SJSA1 (cell line): ENCODE results near the gene KCNS3. TPM values are rescaled to one million over a fixed set of nuclear protein-coding genes. Genes with fewer than 3 reads are reported as not detected.

Experiments
- DNase-seq, 2 experiments: peaks; one replicate each; pipeline ENCODE4 v3.0.0-alpha.2; 2015 to 2020; ENCODE audit warnings: low spot score in 2 of 2, low read depth in 1 of 2
- H3K27ac ChIP-seq: fragments of 250-450 bp; sonication (Bioruptor Pico); 2 replicates; pipeline ENCODE4 v1.5.1; 2020; ENCODE audit warnings: mild to moderate bottlenecking, moderate library complexity
- H3K27me3 ChIP-seq: fragments of 250-450 bp; sonication (Bioruptor Pico); replicated peaks from 2 replicates; pipeline ENCODE4 v1.5.1; 2020; ENCODE audit warnings: mild to moderate bottlenecking, moderate library complexity
- H3K36me3 ChIP-seq: fragments of 250-450 bp; sonication (Bioruptor Pico); 2 replicates; pipeline ENCODE4 v1.5.1; 2020; ENCODE audit warnings: mild to moderate bottlenecking
- H3K4me1 ChIP-seq: fragments of 250-450 bp; sonication (Bioruptor Pico); replicated peaks from 2 replicates; pipeline ENCODE4 v1.6.1; 2021; ENCODE audit warnings: mild to moderate bottlenecking
- H3K4me3 ChIP-seq: fragments of 250-450 bp; sonication (Bioruptor Pico); 2 replicates; pipeline ENCODE4 v1.5.1; 2020; ENCODE audit warnings: mild to moderate bottlenecking
- H3K9me3 ChIP-seq: fragments of 250-450 bp; sonication (Bioruptor Pico); replicated peaks from 2 replicates; pipeline ENCODE4 v1.5.1; 2020; ENCODE audit warnings: mild to moderate bottlenecking
- total RNA-seq: library from RNA; depleted of rRNA; stranded (reverse); fragments of >200 nt; shearing (Covaris generic); gene quantifications from 2 replicates; pipeline ENCODE4 v1.2.3, GENCODE V29; 2014; rRNA removed

The KCNS3 gene
- total RNA-seq, 1 experiment from 2014 or later = 35.6 TPM

DNA sequence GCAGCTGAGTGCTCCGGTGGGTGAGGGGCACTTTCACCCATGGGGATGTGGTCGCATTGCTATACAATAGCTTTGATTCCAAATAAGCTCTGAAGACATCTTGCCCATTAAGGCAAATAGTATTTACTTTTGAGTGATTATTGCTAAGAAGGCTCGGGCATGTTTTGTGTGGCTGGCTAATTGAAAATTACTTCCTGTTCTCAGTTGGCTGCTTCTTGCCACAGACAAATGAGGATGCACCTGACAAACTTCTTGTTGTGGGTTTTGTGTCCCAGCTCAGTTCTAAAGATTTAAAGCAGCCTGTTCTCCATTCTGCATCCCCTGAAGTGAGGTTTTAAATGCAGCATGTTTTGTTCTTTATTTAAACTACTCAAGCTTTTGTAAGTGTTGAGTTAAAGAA lies 88.3 kb downstream of the KCNS3 start:
- no peaks in the 10 kb centered on the region; the same call in 1 of the 2 replicates for H3K4me1 ChIP-seq
- DNase-seq = no peak
- no peak overlapping the region for H3K4me3 ChIP-seq
- H3K27ac ChIP-seq = no peak overlapping the region
- H3K27me3 ChIP-seq = no peaks in the 10 kb centered on the region
- no peaks in the 10 kb centered on the region for H3K36me3 ChIP-seq
- H3K9me3 ChIP-seq = no peaks in the 10 kb centered on the region

DNA sequence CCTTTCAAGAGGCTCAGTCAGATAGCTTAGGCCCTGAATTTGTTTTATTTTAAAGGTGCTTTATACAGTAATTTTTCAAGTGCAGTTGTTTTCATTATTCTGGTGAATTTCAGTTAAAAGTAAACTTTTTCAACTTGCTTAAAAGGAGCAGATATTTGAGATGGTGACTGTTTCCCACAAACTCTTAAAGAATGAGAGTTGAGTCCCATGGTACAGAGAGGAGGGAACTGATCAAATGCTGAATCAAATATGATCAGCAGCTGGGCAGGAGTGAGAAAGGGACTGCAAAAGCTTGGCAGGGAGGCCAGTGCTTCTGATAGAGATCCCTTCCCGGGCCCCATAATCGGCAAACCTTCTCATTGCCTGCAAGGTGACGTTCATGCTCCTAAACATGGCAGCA lies 91.2 kb downstream of the KCNS3 start:
- H3K36me3 ChIP-seq = no peaks in the 10 kb centered on the region
- H3K9me3 ChIP-seq = no peaks in the 10 kb centered on the region
- DNase-seq = no peak
- H3K27me3 ChIP-seq = no peaks in the 10 kb centered on the region
- no peak overlapping the region for H3K27ac ChIP-seq
- H3K4me3 ChIP-seq = no peak overlapping the region
- H3K4me1 ChIP-seq = no peaks in the 10 kb centered on the region

DNA sequence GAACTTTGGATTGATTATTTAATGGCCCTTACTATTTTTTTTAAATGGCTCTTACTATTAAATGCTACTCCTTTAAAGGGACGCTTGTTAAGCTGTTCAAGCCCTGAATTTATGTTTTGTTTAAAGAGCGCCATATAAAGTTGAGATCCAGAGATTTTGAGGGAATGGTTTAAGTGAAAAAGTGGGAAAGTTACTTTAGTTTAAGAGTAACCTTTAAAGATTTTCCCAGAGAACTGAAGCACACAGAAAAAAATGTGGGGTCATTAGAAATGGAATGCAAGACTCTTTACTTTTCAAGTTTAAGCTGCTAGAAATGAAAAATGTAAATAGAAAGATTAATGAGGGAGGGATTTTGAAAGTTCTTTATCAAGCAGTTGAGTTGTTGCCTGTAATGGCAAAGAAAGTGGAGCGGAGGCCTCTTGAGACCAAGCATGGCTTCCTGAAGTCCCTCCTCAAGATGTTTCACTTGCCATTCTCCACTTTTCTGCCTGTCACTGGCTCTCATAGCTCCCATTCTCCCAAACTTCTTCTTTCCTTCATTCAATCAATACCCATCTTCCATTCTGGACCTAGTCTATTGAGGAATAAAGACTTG lies 93.2 kb downstream of the KCNS3 start:
- H3K4me1 ChIP-seq = peaks cover 6% of the 10 kb centered on the region
- H3K27ac ChIP-seq = no peak overlapping the region
- no peaks in the 10 kb centered on the region for H3K27me3 ChIP-seq
- H3K4me3 ChIP-seq = no peak overlapping the region
- H3K9me3 ChIP-seq = no peaks in the 10 kb centered on the region
- no peak for DNase-seq
- no peaks in the 10 kb centered on the region for H3K36me3 ChIP-seq

DNA sequence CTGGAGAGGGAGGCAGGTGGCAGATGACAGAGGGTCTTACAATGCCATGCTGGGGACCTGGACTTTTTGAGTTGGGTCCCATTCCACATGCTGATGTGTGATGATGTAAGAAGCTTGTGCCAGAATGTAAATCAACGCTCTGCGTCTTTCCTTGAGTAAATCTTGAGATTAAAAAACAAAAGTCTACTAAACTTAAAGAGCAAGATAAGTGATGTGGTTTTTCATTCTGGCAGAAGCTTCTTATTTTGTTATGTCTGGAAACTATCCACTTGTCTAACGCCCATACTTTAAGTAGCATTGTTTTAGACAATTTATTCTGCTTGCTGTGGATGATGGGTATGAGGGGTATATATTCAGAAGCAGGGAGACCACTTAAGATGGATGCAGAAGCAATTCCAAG lies 94.5 kb downstream of the KCNS3 start:
- Histone ChIP-seq H3K4me3 (no peak overlapping the region), H3K27me3 (no peaks in the 10 kb centered on the region), H3K4me1 (peaks cover 17% of the 10 kb centered on the region), H3K36me3 (no peaks in the 10 kb centered on the region), H3K9me3 (no peaks in the 10 kb centered on the region), H3K27ac (no peak overlapping the region)
- DNase-seq = no peak

DNA sequence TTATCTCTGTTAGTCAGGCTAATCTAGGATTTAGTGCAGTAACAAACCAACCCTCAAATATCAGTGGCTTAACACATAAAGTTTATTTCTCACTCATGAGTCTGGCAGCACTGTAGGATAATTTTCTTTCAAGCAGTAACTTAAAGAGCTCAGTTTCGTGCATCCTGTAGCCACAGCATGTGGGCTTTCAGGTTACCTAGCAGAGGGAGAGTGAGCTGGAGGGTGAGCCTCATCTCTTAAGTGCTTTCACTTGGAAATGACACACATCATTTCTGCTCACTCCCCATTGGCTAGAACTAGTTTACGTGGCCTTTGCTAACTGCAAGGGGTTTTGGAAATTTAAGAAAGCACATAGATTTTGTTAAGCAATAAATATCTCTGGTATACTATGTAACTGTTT lies 96.9 kb downstream of the KCNS3 start:
- Histone ChIP-seq H3K27ac (no peak overlapping the region), H3K4me1 (peaks cover 41% of the 10 kb centered on the region), H3K36me3 (no peaks in the 10 kb centered on the region), H3K4me3 (no peak overlapping the region), H3K9me3 (no peaks in the 10 kb centered on the region), H3K27me3 (no peaks in the 10 kb centered on the region)
- no peak for DNase-seq

DNA sequence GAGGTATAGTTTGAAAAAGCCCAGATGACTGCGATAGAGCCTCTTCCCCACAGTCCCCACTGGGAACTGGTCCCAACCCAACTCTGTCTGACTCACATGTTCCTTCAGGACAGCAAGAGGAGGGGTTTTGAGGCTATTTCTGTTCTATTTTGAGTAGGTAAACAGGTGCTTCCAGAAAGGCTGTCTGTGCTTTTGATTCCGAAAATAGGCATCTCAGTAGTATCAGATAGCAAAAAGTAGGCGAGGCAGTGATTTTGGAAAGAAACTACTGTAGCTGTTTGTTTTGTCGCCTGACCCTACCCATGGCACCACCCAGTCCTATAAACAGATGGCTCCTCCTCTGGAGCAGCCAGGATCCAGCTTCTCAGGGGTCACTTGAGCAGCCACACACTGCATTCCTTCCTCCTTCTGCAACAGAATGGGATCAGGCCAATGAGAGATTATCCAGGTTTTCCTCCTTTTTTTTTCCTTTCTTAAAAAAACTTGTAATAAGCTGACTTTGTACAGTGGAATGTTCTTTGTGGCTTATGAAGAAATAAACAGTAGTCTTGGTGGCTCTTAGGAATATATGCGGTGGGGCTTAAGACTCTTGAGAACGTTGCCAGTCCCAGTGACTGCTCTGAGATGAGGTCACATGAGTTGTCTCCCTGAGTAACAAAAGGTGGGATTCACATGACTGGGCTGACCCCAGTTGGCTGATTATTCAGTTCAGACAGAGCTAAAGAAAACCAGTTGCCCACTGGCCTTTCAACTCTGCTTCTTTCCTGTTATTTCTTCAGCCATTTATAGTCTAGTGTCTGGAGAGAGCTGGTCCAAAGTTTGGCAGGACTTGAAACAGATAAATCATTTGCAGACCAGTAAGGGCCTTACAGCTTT lies 98.6 kb downstream of the KCNS3 start:
- Histone ChIP-seq H3K4me1 (peaks cover 41% of the 10 kb centered on the region), H3K27me3 (no peaks in the 10 kb centered on the region), H3K27ac (peak overlapping the region; percentile 95), H3K36me3 (no peaks in the 10 kb centered on the region), H3K4me3 (no peak overlapping the region), H3K9me3 (no peaks in the 10 kb centered on the region)
- DNase-seq = peak; percentile 92 to 98

DNA sequence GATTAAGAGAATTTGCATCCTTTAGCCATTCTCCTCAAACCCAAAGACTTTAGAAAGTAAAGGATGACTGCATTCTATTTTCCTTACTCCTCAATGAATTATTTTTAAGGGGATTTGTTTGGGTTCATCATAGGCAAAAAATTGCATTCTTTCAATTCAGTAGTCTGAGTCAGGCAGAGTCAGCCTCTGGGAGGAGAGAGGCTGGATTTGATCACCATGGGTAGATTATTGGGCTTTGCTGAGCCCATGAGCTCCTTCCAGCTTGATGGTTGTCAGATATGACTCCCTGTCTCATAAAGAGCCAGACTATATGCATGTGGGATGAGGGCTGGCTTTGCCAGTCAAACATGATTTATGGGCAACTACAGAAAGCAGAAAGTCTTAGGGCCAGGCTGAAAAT lies 101.2 kb downstream of the KCNS3 start:
- DNase-seq = peak in 1 of 2 experiments; percentile 58
- no peaks in the 10 kb centered on the region for H3K9me3 ChIP-seq
- H3K27ac ChIP-seq = peak overlapping the region; percentile 28; the same call in 1 of the 2 replicates
- H3K4me1 ChIP-seq = peaks cover 41% of the 10 kb centered on the region
- no peak overlapping the region for H3K4me3 ChIP-seq
- H3K27me3 ChIP-seq = no peaks in the 10 kb centered on the region
- no peaks in the 10 kb centered on the region for H3K36me3 ChIP-seq

DNA sequence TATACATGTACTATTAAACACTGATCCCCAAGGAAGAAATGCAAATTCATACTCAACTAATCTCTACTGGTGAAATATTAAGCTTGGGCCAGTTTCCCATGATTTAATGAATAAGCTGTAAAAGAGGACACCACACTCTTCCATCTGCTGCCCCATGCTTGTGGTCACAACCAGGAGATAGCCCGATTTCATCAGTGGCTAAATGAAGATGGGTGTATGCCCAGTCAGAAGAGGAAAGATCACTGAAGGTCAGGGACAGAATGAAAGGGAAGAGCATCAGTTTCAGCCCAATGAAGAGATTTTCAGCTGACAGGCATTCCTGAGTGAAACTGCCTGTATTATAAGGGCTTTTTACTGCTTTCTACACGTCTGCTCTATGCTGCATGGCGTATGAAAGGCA lies 103.5 kb downstream of the KCNS3 start:
- no peak overlapping the region for H3K4me3 ChIP-seq
- H3K27me3 ChIP-seq = no peaks in the 10 kb centered on the region
- H3K4me1 ChIP-seq = peaks cover 32% of the 10 kb centered on the region
- H3K36me3 ChIP-seq = no peaks in the 10 kb centered on the region
- DNase-seq = no peak
- H3K9me3 ChIP-seq = no peaks in the 10 kb centered on the region
- no peak overlapping the region for H3K27ac ChIP-seq

Other genes with a start within 250 kb of the KCNS3 start
- 35.8 and 52.2 TPM in 2 replicates for gene SMC6, start 124.9 kb upstream of the KCNS3 start, total RNA-seq
- gene GEN1, start 124.5 kb upstream of the KCNS3 start, total RNA-seq = 30.0 and 31.1 TPM in 2 replicates
- gene MSGN1, start 62.2 kb upstream of the KCNS3 start, total RNA-seq = not detected in 2 replicates